Urothelium cell line (cell line): Measurements from ENCODE around the gene CCDC188.

Experiments used
- DNase-seq: peaks from one replicate; pipeline ENCODE4 v3.0.0; 2011; ENCODE audit warnings: low spot score, mixed read lengths
- FAIRE-seq: peaks from 2 replicates; lab custom pipeline; 2011; peaks lifted over from hg19 to GRCh38; lab: Jason Lieb, UNC

The CCDC188 gene

GRCh38 chr22:20123366-20124082, 27.3 kb downstream of the CCDC188 start:
- FAIRE-seq (peak; percentile 70), DNase-seq (no peak)

- FAIRE-seq = no peak
- no peak for DNase-seq
Observed at GRCh38 chr22:20121856-20122415, 28.9 kb downstream of the CCDC188 start.

- DNase-seq (no peak), FAIRE-seq (no peak)
Observed at GRCh38 chr22:20118300-20119020, 32.4 kb downstream of the CCDC188 start.

GRCh38 chr22:20117633-20118299, 33.1 kb downstream of the CCDC188 start:
- FAIRE-seq (no peak), DNase-seq (peak; percentile 43)

- FAIRE-seq = peak; percentile 98
Observed at GRCh38 chr22:20116951-20117632, 33.8 kb downstream of the CCDC188 start, which contains the start of gene TRMT2A. TRMT2A (minus strand) TSS chr22:20117226; CDS start chr22:20116906, 320 bp downstream.

GRCh38 chr22:20116376-20116950, 34.4 kb downstream of the CCDC188 start:
- no peak for FAIRE-seq
- no peak for DNase-seq

More at GRCh38 chr22:20116951-20117632, 33.8 kb downstream of the CCDC188 start, which contains the start of gene TRMT2A:
- DNase-seq = peak; percentile 100

GRCh38 chr22:20115691-20116375, 35.0 kb downstream of the CCDC188 start, which contains the start of gene RANBP1:
RANBP1 (plus strand) TSS chr22:20116104; CDS start chr22:20116185, 81 bp downstream.
- FAIRE-seq (peak; percentile 20), DNase-seq (no peak)

GRCh38 chr22:20114506-20115475, 36.1 kb downstream of the CCDC188 start:
- no peak for DNase-seq
- FAIRE-seq = no peak

- DNase-seq = no peak
- peak; percentile 32 for FAIRE-seq
Observed at GRCh38 chr22:20113551-20114310, 37.1 kb downstream of the CCDC188 start.

GRCh38 chr22:20112623-20113511, 38.0 kb downstream of the CCDC188 start:
- DNase-seq (no peak), FAIRE-seq (peak; percentile 62)

- FAIRE-seq (peak; percentile 40), DNase-seq (no peak)
Observed at GRCh38 chr22:20111689-20112622, 38.9 kb downstream of the CCDC188 start.

- FAIRE-seq = peak; percentile 27
Observed at GRCh38 chr22:20111045-20111688, 39.7 kb downstream of the CCDC188 start.

GRCh38 chr22:20110359-20110985, 40.4 kb downstream of the CCDC188 start:
- DNase-seq = no peak
- FAIRE-seq = no peak

More at GRCh38 chr22:20111045-20111688, 39.7 kb downstream of the CCDC188 start:
- DNase-seq = peak; percentile 74
